ENCODE measurements around the gene DPM2.

The DPM2 gene, protein sequence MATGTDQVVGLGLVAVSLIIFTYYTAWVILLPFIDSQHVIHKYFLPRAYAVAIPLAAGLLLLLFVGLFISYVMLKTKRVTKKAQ

DNA sequence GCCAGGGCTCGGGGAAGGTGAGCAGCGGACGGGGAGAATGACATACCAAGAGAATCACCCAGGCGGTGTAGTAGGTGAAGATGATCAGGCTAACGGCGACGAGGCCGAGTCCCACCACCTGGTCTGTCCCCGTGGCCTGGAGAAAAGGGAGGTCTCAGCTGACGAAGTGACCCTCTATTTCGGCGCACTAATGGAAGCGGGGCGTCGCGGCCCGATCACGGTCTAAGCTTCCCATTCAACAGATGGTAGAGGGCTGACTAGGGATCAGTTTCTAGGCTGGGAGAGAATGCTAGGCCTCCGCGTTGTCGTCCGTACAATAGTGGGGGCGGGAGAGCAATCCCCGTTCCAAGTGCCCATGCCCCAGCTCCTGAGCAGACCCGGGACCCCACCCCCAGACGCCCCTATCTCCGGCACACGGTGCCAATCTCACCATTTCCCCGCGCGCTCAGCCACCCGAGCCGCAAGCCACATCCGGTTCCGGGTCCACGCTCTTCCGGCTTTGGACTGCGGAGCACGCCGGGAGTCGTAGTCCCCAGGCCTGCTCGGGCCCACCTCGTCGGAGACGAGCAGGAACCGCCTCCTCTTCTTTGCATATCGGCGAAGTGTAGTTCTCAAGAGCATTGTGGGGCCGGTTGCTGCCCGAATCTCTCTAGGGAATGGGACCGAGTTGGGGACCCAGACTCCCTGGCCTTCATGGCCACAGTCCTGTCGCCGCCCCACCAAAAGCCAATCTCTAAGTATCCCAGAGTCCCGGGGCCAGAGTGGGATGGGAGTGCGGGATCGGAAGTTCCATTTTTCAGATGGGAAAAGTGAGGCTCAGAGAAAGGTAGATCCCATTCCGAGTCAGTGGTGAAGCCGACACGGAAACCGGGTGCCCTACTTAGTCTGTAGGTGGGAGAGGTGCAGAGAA is at the start of gene DPM2:
TSS of gene DPM2 (minus strand) at position 467 of the 910 bp plus-strand sequence. CDS start at position 433, 34 bp downstream.
- DNase-seq = peak; percentile 78 to 79

DNA sequence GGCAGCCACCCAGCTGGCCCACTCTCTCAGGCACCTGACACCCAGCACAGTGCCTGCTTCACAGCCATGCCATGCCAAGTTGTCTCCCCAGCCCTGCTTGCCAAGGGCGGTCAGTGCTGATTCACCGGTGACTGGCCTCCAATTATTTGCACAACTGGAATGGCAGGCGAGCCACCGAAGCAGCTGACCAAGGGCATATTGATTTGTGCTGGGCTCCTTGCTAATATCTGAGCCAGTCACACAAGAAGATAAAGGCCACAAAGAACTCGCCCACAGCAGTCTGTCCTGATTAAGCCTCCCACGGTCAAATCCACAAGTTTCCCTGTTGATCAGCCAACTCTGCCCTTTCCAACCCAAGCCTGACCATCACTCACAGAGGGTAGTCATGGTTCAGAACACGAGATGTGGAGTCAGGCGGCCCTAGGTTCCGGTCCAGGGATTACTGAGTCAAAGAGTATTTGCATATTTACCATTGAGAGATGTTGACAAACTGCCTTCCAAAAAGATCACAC is 49.5 kb upstream of the DPM2 start:
- no peak for DNase-seq

DNA sequence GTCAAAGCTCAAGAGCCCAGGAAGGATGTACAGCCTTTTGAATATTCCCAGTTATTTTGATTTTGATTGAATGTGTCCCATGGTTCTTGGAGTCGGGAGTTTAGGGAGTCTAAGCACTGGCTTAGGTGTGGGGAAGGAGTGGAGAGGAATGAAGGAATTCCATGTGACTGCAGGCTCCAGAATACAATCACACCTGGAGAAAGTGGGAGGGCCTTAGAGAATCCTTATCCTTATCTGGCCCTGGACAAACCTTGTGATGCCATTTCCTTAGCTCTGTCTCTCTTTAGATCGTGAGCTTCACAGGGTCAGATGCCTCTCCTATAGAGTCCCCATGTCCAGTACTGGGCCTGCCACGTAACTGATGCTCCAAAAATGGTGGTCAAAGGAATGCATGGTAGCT is 47.4 kb upstream of the DPM2 start:
- no peak for DNase-seq

DNA sequence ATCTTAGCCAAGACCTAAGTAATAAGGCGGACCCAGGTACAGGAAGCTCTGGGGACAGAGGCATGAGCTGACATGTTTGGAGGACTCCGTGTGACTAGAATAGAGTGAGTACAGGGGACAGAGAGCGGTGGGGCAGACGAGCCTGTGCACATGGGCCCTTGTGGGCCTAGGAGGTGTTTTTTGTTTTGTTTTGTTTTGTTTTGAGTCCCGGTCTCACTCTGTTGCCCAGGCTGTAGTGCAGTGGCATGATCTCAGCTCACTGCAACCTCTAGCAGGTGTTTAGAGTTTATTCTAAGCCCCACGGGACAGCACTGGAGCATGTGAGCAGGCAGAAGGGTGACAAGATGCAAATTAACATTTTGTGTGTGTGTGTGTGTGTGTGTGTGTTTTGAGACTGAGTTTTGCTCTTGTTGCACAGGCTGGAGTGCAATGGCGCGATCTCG is 46.2 kb upstream of the DPM2 start:
- no peak for DNase-seq

DNA sequence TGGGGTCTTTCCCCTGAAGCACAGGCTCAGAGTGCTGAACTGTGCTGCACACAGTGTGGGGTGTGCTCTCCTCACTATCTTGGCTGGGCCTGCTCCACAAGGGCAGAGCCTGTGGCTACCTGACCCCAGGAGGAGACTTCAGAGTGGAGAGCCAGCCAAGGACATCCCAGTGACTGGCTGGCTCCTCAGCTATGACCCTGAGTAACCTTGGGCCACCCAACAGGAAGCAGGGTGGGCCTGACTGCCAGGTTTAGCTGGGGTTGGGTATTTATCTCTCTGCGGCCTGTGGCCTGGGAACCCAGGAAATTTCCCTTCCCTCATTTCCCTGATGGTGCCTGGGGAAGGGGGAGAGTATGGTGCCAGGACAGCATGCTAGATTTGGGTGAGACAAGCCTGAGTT is 45.3 kb upstream of the DPM2 start:
- DNase-seq = no peak

- DNase-seq = no peak
Observed at GRCh38 chr9:127981559-127982121, 44.0 kb upstream of the DPM2 start.

- DNase-seq = peak; percentile 96 to 97
Observed at GRCh38 chr9:127980706-127981558, 43.3 kb upstream of the DPM2 start, which contains the start of gene EEIG1. Gene EEIG1 (minus strand): TSS chr9:127980989. CDS start chr9:127980137, 852 bp downstream.

GRCh38 chr9:127980060-127980705 is 42.5 kb upstream of the DPM2 start:
- DNase-seq = peak; percentile 37 to 39

DNA sequence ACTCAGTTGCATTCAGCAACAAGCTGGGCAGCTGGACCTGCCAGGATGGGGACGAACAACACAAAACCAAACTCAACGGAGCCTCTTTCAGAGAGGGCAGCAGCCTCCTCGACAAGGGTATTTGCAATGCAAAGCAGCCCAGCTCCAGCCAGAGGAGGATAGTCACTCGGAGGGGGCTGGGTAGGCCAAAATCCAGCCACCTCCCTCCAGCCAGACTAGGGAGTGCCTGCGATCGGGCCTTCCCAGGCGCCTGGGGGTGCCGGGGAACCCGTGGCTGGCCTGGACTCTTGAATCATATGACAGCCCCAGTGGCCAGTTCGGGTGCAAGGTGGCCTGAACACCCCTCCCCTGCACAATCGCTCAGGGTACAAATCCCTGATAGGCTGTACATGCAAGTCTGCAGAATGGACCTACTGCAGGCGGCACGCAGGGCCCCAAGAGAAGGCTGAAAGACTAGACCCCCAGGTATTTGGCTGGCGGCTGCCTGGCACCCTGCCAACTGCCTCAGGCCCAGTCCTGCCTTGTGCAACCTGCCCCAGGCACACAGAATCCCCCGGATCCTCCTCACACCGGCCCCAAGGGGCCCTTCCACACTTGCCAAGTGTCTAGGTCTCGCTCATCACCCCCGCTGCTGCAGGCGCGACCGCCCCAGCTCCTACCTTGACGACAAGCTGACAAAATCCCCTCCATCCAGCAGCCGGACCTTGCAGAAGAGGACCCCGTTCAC is 41.8 kb upstream of the DPM2 start:
- DNase-seq = no peak

- no peak for DNase-seq
Observed at GRCh38 chr9:127979015-127979332, 41.3 kb upstream of the DPM2 start.

- DNase-seq = no peak
Observed at GRCh38 chr9:127977884-127978647, 40.4 kb upstream of the DPM2 start.

DNA sequence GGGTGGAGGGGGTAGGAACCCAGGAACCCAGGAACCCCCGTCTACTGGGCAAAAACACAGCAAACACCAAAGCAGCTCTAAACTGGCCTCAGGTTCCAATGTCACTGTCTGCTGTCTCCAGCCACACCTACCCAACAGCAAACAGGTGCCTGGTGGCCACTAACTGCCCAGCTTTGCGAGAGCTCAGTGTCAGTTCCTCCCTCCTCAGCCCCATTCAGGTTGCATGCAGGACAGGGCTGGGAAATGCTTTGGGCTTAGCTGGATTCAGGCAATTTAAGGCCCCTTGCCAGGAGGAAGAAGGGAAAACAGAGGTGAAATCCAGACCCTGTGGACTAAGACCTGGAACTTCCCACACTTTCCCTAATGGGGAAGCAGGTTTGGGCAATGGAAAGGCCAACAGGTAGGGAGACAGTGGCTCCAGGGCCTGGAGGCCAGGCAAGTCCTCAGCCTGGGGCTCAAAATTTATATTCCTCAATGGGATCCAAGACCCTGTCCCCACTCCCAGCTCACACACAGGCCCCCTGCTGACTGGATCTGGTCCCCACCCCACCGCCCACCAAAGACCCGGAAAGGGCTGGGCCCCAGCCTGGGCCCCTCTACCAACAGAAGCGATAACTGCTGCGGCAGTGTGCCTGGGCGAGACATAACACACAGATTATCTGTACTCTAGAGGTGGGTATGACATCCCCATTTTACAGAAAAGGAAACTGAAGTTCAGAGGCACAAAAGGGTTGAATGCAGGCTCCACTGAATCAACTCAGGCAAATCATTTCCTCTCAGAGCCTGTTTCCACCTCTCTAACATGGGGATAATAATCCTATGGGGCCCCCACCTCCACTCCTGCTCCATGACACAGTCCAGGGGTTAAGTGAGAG is 39.6 kb upstream of the DPM2 start:
- DNase-seq = no peak

DNA sequence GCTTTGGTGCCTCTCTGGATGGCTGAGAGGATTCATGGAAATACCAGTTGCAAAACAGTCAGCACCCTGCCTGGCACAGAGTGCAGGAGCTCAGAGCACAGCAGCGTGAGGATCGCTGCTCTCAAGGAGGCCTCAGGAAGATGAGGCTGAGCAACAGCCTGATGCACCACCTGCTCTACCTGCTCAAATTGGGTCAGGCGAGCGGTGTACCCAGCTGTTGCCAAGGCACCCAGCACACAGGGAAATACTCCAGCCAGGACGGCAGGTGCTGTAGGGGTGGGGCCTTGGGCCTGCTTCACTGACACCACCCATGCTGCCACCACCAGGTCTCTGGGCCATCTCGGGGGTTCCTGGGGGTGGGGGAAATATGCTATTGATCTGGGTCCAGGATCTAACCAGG is 38.8 kb upstream of the DPM2 start:
- DNase-seq = no peak

DNA sequence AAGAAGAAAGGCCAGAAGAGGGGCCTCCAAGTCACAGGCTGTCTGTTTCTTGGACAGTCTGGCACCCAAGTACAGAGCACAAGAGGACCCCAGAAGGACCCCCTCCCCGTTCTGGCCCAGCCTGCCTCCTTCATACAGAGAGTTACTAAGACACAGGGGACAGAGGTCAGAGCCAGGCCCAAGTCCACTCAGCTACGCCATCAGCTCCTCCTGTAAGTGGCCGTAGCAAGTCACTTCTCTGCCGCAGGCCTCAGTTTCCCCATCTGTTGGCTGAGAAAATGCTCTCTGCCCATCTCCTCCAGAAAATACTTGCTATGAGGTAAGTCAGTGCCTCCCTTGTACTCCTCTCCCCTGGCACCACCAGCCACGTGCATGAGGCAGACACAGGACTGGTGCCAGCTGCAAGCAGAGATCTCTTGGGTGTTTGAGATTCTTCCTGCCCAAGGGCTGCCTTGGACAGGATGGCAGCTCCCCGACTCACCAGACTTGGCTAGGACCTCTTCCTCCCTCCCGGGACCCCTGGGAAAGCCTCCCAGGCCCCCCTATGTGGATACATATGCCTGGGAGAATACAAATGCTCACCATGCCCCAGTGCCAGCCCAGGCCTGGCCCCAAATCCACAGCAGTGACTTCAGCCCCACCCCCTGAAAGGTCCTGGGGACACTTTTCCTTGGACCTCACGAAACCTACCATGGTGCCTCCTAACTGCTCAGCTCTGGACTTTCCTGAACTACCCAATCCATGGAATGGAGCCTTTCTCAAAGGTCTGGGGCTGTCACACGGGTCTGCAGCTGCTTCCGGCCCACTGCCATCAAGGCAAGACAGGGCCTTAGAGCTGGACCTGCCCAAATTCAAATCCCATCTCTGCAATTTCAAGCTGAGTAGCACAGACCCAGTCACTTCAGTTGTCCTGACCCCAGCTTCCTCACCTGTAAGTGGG is 38.0 kb upstream of the DPM2 start:
- DNase-seq = no peak

DNA sequence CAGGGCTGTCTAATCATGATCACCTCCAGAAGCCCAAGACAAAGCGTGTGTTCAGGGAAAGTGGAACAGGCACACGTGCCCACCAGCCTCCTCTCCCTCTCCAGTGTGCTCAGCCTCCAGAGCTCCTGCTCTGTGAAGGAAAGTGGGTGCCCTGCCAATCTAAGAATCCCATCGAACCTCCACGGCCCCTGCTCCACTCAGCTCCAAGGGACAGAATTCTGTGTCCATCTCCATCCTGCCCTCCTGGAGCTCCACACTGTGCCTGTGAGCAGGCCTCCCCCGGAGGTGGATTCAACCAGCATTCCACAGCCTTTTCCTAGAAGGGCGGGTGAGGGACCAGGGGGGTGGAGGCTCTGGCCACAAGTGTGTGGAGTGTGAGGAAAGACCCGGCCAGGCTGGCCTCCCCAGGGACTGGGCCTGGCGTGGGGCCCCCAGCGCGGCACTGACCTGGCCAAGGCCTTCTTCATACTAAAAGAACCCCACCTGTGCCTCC is 37.2 kb upstream of the DPM2 start:
- no peak for DNase-seq

GRCh38 chr9:127974001-127974768 is 36.5 kb upstream of the DPM2 start:
- DNase-seq = no peak

- DNase-seq = no peak
Observed at GRCh38 chr9:127973169-127974000, 35.7 kb upstream of the DPM2 start.
